Measurements from ENCODE around the gene APOBEC3G.
"Not testable (repeated sequence)": the region's sequence is repeated elsewhere in the genome, so short reads cannot be mapped to it uniquely, and the experiment has no call there.

The APOBEC3G gene

DNA sequence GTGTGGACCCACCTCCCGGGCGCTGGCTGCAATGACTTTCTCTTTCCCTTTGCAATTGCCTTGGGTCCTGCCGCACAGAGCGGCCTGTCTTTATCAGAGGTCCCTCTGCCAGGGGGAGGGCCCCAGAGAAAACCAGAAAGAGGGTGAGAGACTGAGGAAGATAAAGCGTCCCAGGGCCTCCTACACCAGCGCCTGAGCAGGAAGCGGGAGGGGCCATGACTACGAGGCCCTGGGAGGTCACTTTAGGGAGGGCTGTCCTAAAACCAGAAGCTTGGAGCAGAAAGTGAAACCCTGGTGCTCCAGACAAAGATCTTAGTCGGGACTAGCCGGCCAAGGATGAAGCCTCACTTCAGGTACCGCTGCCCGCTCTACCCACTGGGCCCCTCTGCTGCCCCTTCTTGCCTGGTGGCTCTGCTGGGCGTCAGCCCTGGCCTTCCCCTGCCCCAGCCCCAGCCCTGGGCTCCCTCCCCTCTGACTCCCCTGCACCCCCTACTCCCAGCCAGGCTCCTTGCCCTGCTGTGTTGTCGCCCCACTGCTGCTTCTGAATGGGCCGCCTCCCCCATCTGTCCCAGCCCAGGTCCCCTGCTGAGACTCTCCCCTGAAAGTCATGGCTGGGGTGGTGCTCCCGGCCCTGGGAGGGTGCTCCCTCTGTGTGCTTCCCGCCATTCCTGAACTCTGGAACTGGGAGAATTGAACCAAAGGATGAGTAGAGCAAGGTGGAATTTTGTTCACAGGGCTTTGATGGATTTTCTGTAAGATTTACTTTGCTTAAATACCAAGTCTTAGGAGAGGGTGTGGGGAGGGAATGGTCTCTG is at the start of gene APOBEC3G:
Gene APOBEC3G, plus strand, starts transcription at position 250 of the 815 bp plus-strand sequence. Its CDS starts 87 bp downstream, at position 337.
- peak; percentile 75 for DNase-seq

DNA sequence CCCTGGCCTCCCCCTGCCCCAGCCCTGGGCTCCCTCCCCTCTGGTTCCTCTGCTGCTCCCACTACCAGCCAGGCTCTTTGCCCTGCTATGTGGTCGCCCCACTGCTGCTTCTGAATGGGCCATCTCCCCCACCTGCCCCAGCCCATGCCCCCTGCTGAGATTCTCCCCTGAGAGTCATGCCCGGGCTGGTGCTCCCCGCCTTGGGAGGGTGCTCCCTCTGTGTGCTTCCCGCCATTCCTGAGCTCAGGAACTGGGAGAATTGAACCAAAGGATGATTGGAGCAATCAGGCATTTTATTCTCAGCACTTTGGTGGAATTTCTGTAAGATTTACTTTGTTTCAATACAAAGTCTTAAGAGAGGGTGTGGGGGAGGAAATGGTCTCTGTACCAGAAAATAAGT is 49.4 kb upstream of the APOBEC3G start:
- DNase-seq = no peak

- DNase-seq = no peak
Observed at GRCh38 chr22:39028281-39028680, 48.8 kb upstream of the APOBEC3G start.

GRCh38 chr22:39029227-39029626 is 47.8 kb upstream of the APOBEC3G start:
- DNase-seq = no peak

DNA sequence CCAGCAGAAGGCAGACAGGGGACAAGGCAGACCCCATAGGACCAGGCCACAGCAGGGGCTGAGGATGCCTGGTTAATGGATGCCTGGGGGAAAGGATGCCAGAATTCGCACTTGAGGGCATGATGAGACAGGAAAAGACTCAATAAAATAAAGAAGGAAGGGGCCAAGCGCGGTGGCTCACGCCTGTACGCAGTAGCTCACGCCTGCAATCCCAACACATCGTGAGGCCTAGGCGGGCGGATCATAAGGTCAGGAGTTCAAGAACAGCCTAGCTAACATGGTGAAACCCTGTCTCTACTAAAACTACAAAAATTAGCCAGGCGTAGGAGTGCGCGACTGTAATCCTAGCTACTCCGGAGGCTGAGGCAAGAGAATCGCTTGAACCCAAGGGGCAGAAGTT is 46.4 kb upstream of the APOBEC3G start:
- DNase-seq = no peak

- not testable (repeated sequence) for DNase-seq
Observed at GRCh38 chr22:39031434-39032295, 45.4 kb upstream of the APOBEC3G start.

DNA sequence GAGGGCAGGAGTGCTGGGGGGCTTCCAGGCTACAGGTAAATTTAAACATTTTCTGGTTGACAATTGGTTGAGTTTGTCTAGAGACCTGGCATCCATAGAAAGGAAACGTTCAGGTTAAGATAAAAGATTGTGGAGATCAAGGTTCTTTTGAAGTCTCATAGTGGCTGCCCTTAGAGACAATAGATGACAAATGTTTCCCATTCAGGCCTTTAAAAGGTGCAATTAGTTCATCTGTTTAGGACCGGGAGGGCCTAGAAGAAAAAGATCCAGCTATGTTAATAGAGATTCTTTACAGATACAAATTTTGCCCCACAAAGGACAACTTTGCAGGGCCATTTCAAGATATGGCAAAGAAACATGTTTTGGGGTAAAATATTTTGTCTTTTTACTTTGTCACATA is 40.0 kb upstream of the APOBEC3G start:
- DNase-seq = not testable (repeated sequence)

- DNase-seq = no peak
Observed at GRCh38 chr22:39039306-39040126, 37.6 kb upstream of the APOBEC3G start.

DNA sequence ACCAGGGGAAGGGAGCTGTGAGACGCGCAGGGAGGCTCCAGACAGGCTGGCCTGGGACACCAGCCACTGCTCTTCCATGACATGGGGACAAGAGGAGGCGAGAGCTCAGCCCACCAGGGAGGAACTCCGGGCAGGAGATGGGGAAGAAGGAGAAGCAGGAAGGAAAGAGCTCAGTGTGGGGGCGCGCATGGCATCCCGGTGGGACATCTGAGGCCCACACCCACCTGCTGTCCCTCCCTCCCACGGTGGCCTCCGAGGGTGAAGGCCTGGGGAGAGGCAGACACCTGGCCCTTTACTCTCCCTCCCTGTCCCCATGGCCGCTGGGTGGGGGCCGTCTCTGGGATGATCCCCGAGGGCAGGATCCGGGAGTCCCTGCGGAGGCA is 36.9 kb upstream of the APOBEC3G start:
- DNase-seq = not testable (repeated sequence)

GRCh38 chr22:39040538-39041296 is 36.4 kb upstream of the APOBEC3G start, which contains the start of gene APOBEC3F:
APOBEC3F (plus strand) TSS chr22:39040864; CDS start chr22:39040961, 97 bp downstream.
- peak; percentile 86 for DNase-seq

GRCh38 chr22:39041908-39042307 is 35.2 kb upstream of the APOBEC3G start:
- DNase-seq = no peak

- DNase-seq = not testable (repeated sequence)
Observed at GRCh38 chr22:39043063-39043462, 34.0 kb upstream of the APOBEC3G start.

GRCh38 chr22:39045136-39045535 is 31.9 kb upstream of the APOBEC3G start:
- DNase-seq = not testable (repeated sequence)

DNA sequence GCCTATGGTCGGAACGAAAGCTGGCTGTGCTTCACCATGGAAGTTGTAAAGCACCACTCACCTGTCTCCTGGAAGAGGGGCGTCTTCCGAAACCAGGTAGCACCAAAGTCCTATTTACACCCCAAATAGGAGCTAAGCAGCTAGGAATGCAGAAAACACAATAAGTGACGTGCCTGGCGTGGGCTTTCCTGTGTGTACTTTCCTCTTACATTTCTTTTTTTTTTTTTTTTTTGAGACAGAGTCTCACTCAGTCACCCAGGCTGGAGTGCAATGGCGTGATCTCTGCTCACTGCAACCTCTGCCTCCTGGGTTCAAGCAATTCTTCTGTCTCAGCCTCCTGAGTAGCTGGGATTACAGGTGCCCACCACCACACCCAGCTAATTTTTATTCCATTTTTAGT is 27.6 kb upstream of the APOBEC3G start:
- not testable (repeated sequence) for DNase-seq

DNA sequence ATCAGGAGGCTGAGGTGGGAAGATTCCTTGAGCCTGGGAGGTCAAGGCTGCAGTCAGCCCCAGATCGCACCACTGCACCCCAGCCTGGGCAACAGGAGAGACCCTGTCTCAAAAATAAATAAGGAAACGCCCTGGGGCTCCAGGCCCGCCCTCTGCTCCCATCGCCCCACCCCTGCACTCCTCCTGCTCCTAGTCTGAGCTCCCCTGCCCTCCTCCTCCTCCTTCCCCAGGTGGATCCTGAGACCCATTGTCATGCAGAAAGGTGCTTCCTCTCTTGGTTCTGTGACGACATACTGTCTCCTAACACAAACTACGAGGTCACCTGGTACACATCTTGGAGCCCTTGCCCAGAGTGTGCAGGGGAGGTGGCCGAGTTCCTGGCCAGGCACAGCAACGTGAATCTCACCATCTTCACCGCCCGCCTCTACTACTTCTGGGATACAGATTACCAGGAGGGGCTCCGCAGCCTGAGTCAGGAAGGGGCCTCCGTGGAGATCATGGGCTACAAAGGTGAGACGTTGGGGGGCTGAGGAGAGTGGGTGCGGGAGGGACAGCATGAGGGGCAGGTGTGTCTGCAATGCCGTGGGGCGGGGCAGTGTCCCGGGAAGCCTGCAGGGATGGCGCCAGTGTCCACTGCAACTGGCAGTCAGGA is 25.1 kb upstream of the APOBEC3G start:
- DNase-seq = not testable (repeated sequence)

DNA sequence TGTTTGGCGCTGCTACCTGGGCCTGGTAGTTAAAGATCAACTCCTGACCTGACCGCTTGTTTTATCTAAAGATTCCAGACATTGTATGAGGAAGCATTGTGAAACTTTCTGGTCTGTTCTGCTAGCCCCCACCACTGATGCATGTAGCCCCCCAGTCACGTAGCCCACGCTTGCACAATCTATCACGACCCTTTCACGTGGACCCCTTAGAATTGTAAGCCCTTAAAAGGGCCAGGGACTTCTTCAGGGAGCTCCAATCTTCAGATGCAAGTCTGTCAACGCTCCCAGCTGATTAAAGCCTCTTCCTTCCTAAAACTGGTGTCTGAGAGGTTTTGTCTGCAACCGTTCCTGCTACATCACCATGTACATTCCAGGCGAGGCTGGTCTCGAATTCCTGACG is 21.4 kb upstream of the APOBEC3G start:
- no peak for DNase-seq

GRCh38 chr22:39061290-39061689 is 15.8 kb upstream of the APOBEC3G start:
- not testable (repeated sequence) for DNase-seq

DNA sequence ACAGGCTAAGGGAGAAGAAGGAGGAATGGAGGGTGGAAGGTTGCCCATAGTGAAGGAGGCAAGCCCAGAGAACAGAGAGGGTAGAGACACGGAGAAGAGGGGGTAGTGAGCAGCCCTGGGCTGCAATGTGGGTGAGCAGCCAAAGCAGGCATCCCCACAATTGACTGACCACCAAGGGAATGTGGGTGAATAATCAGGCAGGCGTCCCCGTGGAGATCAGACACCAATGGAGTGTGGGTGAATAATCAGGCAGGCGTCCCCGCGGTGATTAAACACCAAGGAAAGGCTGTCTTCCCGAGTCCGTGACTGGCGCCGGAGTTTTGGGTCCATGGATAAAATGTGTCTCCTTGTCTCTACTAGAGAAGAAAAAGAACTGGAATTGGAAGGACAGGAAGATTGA is 15.1 kb upstream of the APOBEC3G start:
- DNase-seq = not testable (repeated sequence)

- DNase-seq = not testable (repeated sequence)
Observed at GRCh38 chr22:39063904-39064303, 13.2 kb upstream of the APOBEC3G start.

DNA sequence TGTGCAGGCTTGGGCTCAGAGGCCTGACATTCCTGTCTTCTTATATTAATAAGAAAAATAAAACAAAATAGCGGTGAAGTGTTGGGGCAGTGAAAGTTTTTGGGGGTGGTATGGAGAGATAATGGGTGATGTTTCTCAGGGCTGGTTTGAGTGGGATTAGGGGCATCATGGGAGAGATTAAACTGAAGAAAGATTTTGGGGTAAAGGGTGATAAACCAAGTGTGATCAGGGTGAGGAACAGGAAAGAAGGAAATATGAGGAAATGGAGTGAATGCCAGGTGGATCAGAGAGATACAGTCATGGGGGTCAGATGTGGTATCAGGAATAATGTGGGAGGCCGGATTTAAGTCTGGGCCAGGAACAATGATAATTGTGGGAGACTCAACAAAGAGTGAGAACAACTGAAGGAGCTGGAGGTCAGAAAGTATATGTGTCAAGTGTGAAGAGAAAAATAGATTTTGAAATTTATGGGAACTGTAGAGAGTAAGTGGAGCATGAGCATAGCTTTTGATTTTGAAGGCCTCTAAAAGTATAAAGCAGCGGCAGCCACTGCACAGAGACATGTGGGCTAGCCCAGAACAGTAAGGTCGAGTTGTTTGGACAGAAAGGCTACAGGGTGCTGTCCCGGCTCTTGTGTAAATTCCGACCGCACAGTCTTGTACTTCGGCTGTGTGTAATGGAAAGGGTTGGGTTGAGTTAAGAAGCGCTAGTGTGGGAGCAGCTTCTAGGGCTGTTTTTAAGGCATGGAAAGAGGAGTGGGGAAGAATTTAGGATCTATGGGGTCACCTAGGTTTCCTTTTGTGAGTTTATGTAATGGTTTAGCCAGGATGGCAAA is 10.4 kb upstream of the APOBEC3G start:
- DNase-seq = not testable (repeated sequence)

Data from CD4-positive, alpha-beta T cell treated with Interleukin-12 subunit alpha and Interleukin-12 subunit beta, for 1 hour (primary cell).